Activated CD4-positive, alpha-beta T cell treated with anti-CD3 and anti-CD28 coated beads, Interleukin-2, amount 50 U/mL, for 1 hour (primary cell): ENCODE measurements around the gene ILK.

Experiments
- DNase-seq: peaks from one replicate; pipeline ENCODE4 v3.0.0-alpha.2; 2020

Gene ILK

DNA sequence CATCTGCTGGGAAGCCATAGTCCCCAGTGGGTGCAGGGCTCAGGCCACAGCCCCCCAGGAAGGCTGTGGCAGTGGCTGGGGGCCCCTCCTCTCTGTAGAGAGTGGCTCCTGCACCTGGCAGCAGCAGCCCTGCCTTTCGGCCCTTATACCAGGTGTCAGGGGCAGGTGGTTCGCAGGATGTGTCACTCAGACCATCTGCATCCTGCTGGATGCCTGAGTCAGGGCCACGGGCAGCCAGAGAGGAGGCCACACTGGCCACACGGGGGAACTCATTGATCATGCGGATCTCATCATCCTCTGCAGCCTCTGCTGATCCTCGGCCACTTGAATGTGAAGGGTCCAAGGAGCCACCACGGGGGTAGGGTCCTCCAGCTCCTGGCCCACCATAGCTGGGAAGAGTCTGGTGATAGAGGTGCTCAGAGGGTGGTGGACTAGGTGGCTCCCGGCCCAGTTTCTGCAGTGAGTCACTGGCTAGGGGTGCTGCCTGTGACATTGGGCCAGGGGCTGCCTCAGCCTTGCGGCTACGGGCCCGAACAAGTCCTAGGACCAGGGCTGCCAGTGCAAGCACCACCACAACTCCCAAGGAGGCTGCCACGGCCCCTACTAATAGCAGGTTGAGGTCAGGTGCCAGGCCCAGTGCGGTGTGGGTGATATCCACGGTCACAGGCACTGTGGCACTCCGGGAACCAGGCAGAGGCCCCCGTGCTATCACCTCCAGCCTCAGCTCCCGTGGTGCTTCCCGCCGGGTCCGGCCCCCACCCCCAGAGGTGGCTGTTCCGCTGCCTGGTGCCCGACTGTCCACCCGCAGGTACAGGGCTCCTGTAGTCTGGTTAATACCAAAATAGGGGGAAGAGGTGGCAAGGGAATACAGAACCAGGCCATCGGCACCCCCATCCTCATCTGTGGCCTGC is 18.9 kb downstream of the ILK start:
- no peak for DNase-seq

DNA sequence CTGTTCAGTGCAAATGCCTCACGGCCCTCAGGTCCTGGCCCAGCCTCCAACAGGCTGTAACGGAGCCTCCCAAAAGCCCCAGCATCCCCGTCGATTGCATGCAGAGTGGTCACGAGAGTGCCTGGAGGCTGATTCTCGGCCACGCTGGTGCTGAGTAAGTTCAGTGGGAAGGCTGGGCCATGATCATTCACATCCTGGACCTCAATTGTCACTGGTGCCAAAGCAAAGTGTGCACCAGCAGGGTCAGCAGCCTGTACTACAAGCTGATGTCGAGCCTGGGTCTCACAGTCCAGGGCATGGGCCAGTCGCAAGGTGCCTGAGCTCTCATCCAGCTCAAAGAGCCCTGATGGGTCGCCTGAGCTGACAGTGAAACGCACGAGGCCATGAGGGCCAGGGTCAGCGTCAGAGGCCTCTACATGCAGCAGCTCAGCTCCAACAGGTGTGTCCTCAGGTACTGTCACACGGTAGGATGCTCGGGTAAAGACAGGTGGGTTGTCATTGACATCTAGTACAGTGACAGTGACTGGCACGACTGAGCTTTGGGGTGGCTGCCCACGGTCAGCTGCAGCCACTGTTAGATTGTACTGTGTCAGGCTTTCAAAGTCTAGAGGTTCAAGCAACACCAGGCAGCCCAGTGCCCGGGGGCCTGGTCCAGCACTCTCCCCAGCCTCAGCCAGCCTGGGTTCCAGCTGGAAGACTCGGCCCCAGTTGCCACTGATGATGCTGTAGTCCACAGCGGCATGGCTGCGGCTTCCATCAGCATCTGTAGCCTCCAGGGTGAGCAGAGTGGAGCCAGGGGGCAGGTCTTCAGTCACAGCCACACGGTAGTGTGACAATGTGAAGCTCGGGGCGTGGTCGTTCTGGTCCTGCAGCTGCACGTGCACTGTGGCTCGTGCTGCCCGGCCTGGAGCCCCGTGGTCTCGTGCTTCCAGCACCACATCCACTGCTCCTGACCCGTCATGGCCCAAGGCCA is 20.1 kb downstream of the ILK start:
- DNase-seq = no peak

DNA sequence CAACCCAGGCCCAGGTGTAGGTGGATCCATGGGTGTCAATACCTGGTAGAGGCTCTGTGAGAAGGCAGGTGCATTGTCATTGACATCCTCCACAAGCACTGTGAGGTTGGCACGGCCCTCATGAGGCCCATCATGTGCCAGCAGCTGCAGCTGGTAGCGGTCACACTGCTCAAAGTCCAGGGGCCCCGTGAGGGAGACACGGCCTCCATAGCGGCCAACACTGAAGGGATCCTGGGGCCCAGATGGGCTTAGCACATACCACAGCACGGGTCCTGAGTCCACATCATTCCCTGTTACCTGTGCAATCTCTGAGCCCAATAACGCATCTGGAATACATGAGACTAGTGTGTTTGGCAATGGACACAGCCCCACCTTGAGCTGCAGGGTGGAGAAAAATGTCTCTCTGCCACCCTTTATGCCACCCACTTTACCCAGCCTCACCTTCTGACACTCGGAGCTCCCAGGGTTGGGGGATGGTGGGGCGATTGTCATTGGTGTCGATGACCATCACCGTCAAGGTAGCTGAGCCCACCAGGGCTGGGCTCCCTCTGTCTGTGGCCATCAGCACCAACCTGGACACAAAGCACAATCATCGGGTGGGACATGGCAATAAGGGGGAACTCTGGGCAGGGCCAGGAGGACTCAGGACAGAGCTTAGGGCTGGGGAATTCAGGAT is 21.7 kb downstream of the ILK start:
- DNase-seq = no peak

DNA sequence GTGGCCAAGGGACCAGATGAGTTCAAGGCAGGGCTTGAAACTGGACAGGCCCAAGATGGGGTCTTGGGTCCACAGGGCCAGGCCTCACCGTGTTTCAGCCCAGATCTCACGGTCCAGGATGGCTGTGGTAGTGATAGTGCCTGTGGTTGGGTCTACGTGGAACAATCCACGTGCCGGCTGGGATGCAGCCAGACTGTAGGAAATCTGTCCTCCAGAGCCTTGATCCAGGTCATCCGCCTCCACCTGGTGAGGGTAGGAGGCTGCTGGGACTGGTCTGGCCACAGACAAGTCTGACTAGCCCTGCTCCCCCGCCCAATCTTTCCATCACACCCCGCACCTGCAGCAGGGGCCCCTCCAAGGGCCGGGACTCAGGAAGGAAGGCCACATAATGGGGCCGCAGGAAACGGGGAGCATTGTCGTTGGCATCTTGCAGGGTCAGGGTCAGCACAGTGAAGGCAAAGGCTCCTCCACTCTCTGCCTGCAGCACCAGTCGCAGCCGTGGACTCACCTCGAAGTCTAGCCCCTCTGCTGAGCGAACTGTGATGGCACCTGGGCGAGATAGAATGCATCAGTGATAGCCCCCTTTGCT is 22.4 kb downstream of the ILK start:
- DNase-seq = no peak

DNA sequence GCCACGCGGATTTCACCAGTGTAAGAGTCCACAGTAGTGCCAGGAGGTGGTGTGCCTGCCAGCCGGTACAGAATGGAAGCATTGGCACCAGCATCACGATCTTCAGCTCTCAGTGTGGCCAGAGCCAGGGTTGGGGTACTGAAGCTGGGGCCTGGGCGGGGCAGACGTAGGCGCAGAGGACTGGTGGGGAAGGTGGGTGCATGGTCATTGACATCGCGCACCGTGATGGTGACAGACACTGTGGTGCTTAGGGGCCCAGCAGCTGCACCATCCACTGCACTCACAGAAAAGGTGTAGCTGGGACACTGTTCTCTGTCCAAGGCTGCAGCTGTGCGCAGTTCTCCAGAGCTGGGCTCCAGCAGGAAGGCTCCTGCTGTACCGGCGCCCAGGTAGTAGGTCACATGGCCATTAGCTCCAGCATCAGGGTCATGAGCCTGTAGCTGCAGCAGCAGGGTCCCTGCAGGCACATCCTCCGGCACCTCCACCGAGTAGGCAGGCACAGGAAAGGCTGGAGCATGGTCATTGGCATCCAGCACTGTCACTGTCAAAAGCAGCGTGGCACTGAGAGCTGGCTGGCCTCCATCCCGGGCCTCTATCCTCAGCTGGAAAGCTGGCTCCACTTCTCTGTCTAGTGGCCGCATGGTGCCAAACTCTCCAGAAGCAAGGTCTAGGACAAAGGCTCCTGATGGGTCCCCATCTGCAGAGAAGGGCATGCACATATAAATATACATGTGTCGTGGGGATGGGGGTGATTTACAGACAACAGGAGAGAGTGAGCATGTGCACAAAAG is 23.6 kb downstream of the ILK start:
- no peak for DNase-seq

DNA sequence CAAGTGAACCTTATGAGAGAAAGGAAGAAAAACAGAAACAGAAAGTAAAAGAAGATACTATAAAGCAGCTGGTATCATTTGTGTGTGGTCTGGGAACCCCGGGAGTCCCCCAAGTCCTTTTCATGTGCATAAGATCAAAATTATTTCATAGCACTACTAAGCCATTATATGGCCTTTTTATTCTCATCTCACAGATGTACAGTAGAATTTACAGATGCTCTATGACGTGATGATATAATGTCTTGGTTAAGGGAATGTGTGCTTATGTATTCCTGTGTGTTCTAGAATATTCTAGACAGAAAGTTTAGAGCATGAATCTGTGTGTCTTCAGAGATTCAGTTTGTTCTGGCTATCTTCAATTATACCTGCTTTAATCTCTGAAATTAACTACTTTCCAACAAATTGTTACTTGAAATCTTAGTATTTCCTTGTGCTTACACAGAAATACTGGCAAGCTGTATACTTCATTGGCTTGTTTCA is 24.2 kb downstream of the ILK start:
- DNase-seq = no peak

DNA sequence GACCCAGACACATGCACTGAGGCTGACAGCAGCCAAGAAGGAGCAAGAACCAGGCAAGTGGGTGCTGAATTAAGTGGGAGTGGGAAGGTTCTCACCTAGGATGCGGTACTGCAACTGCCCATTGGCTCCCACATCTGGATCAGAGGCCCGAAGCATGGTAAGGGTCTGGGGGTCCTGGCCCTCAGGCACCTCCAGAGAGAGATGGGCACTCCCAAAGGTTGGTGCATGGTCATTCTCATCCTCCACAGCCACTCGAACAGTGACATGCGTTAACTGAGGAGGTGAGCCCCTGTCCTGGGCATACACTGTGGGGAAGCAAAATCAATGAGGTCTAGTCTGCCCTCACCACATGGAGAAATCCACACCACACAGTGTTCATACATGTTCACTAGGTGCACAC is 25.0 kb downstream of the ILK start:
- DNase-seq = no peak

DNA sequence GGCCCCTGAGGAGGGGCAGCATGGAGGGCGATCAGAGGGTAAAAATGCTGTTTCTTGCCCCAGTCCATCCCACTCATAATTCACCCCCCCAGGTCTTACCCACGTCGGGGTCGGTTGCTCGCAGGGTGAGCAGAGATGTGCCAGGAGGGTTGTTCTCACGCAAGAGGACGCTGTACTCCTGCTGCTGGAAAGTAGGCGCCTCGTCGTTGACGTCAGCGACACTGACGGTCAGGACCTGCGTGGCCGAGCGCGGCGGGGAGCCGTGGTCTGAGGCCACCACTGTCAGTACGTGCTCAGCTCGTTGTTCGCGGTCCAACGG is 26.0 kb downstream of the ILK start:
- no peak for DNase-seq

DNA sequence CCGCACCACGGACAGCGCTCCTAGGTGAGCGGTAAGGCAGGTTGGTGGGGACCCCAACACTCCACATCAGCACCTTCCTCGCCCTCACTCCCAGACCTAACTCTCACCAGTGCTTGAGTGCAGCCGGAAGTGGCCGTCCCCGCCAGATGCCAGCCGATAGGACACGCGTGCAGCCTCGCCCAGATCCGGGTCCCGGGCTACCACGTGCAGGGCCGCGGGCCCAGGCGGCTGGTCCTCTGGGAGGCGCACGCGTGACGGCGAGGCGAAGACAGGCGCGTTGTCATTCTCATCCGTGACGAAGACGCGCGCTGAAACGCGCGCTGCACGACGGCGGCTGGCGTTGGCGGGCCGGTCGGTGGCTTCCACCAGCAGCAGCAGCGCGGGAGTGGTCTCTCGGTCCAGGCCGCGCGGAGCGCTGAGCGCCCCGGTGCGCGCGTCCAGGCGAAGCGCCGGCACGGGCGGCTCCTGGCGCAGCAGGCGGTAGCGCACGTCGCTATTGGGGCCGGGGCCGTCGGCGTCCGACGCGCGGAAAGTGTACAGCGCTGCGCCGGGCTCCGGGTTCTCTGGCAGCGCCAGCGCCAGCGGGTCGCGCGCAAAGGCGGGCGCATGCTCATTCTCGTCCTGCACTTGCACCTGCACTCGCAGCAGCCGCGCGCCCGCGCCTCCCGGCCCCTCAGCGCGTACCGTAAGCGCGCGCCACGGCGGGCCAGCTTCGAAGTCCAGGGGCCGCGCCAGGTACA is 26.5 kb downstream of the ILK start:
- no peak for DNase-seq

DNA sequence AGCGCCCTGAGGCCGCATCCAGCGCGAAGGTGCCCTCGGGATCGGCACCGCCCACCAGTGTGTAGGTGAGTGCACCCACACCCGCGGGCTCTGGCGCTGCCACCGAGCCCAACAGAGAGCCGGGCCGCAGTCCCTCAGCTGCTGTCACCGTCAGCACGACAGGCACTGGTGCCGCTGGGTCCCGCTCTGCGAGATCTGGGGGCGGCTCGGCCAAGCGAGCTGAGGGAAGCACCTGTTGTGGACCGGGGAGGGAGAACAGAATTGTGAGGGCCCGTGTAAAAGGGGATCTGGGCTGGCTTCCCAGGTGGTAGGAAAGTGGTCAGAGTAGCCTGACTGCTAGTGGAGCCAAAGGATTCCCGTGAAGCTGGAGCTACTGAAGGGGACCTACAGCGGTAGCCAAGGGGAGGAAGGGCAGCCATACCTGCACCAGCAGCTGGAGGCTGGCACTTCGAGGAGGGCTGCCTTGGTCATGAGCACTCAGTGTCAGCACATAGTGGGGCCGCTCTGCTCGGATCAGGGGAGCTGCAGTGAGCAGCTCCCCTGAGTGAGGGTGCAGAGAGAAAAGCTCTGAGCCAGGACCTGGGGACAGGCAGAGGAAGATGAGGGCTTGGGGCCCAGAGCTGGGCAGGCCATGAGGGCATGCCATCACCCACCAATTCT is 27.2 kb downstream of the ILK start:
- no peak for DNase-seq

DNA sequence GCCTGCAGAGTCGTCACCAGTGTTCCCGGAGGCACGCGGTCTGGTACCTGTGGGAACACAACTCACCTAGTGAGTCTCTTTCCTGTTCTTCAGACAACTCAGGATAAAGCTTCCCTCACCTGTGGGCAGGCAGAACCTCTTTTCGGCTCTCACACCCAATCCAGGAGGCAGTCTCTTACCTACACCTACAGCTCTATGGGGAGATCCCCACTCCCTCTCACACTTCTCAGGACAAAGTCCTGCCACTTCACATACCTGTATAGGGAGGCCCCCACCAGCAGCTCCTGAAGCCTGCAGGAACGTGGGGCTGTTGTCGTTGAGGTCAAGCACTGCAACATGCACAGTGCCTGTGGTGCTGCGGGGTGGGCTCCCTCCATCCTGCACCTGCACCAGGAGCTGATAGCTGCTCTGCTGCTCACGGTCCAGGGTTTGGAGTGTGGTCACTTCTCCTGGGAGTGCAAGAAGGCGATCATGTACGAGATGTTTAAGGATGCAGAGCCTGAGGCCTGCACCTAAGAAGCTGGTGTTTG is 27.9 kb downstream of the ILK start:
- no peak for DNase-seq

DNA sequence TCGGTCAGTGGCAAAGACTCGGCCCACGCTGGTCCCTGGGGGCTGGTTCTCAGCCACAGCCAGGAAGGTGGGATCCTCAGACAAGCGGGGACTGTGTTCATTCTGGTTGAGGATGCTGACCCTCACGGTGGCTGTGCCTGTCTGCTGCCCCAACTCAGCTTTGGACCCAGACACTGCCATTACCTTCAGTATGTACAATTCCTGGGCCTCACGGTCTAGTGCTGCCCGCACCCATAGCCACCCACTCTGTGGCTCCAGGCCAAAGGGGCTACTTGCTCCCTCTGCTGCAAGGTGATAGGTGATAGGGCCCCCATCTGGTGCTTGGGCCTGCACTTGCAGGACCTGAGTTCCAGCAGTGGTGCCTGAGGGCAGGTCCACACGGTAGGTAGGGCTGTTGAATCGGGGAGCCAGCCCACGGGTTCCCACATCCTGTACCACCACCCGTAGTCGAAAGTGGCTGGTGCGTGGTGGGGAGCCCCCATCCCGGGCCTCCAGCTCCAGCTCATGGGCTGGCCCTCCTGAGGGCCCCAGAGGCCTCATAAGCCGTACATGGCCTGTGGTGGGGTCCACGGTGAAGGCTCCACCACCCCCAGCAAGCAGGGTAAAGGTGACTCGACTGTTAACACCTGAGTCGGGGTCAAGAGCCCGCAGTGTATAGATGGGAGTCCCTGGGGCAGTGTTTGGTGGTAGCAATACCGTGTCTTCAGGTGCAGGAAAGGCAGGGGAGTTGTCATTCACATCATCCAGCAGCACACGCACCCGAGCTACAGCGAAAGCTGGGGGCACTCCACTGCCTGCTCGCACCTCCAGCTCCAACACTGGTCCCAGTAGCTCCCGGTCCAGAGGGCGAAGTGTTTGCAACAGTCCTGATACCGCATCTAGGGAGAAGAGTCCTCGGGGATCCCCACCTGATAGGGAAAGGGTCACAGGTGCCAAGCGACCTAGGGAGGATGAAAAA is 28.8 kb downstream of the ILK start:
- no peak for DNase-seq

DNA sequence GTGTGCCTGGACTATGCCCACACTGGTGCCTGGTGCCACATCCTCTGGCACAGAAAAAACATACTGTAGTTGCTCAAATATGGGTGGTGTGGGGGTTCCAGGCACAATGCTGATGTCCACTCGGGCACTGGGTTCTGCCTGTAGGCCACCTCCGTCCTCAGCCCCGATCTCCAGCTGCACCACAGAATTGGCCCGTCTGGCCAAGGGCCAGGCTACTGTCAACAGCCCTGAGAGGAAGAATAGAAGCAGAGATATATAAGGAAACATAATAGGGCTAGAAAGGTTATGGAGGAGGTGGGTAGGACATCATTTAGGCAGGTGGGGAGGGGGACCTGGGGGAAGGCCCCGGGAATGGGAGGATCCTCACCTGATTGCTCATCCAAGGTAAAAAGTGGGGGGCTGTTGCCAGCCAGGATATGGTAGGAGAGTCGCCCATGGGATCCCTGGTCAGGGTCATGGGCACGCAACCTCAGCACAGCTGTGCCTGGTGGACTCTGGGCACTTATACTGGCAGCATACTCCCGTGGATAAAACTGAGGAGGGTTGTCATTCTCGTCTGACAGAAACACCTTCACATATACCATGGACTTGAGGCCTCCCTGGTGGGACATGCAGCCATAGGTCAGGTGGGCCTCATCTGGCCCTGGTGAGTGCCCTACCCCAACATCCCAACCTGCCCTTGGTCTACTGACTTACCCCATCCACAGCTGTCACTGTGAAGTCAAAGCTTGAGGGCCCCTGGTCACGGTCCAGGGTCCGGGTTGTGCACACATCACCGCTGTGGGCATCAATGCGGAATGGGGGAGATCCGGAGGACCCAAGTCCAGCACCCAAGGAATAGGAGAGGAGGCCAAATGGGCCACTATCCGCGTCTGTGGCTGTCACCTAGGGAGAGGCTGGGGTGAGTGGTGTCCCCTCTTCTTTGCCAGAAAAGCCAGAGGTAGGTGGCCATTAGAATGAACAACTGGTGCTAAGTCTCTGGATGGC is 30.1 kb downstream of the ILK start:
- no peak for DNase-seq

DNA sequence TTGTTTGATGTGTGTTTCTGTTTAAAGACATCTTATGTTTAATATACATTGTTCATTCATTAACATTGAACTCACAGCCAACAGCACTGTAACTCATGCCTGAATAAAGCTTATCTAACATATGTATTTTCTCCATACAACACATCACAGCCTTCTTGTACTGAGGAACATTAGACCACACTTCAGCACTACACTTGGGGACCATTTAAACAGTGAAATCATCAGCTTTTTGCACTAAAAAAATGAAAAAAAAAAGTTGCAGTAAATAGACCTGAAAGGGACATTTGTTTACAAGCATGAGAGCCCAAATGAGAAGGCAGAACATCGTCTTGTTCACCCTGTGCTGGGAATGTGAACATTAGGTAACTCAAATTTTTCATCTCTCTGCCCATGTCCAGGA is 31.0 kb downstream of the ILK start:
- DNase-seq = no peak

DNA sequence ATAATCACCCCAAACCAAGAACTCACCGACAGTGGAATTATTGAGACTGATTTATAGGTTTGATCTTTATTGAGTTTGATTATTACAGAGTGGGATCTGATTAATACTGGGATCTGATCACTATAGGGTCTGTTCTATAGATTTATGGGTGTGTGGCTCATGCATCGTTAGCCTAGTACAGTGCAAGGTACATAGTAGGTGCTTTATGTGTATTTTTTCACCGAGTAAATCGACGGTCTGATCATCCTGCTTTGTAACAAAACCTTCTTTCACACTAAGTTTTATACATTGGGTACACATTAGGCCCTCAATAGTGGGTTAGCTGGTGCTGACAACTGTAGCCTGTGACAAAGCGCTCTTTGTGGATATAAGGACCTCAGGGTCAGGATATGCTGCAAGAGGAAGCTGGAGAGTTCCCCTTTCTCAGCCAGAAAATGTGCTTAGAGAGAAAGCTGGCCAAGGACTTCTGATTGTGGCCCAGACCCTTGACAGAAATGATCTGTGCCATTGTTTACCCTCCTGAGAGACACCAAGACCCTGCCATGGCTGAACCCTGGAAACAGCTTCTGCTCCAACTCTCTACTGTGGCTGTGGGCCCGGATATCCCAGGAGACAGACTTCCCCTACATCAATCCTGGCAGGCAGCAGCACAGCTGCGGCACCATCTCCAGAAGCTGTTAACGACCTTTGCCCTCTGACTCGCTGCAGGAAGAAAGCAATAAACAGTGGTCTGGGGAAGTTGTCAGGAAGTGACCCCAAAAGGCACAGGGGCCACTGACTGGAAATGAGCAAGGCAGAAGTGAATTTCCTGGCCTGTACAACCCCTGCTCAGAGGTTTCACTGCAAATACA is 31.7 kb downstream of the ILK start:
- no peak for DNase-seq

DNA sequence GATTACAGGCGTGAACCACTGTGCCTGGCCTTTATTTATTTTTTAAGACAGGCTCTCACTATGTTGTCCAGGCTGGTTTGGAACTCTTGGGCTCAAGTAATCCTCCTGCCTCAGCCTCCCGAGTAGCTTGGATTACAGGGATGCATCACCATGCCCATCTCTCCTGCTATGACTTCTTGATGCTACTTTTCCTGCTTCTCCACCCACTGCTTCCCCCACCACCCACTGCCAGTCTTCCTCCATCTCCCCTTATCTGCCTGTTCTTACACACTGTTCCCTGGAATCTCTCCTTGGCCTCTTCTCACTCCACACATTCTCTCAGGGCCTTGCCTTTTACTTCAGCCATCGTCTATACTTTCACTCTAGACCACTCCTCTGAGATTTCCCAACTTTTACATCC is 32.9 kb downstream of the ILK start:
- no peak for DNase-seq

DNA sequence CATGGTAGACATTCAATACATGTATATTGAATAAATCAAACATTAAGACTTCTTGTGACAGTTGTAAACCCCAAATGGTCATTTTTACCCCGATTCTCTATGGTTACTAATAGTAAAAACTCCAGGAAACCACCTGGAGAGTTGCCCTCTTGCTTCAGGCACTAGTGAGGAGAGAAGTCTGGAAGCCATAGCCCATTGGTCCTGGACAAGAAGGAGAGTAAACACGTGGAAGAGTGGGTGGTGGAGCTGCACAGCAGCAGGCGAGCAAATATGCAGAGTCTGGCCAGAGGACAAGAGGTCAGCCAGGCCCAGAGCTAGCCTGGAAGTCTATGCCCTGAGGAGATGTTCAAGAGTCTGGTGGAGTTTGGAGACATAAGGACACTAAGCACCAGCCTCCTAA is 34.3 kb downstream of the ILK start:
- no peak for DNase-seq
